RWPE1 (cell line): ENCODE data around the gene PDE4D.

Experiments
- CTCF ChIA-PET: fragments of 350-600 bp; sonication (Branson Sonifier 250); formaldehyde crosslinking; extraction: SDS; loops from one replicate; lab custom pipeline; 2021; lab: Yijun Ruan, JAX
- POLR2A ChIA-PET: fragments of 400-600 bp; formaldehyde crosslinking; extraction: SDS; loops from one replicate; lab custom pipeline; 2020; ENCODE audit warnings: antibody characterized with exemption; ENCODE audit not compliant: low non-redundant PET; lab: Yijun Ruan, JAX
- DNase-seq: peaks from one replicate; pipeline ENCODE4 v3.0.0; 2012; ENCODE audit warnings: low spot score
- H3K27ac ChIP-seq: fragments of 450-650 bp; 2 replicates; pipeline ENCODE4 v1.5.1; 2017
- CTCF ChIP-seq: fragments of 450-650 bp; conservative IDR thresholded peaks from 2 replicates; pipeline ENCODE4 v1.5.1; 2017; ENCODE audit warnings: low read depth, mild to moderate bottlenecking

PDE4D gene

GRCh38 chr5:59055745-59056448 lies 837.6 kb downstream of the PDE4D start:
- TF ChIP-seq CTCF, result no peak
- H3K27ac ChIP-seq, result no peak overlapping the region
- DNase-seq, result no peak
- ChIA-PET POLR2A (interaction anchor here (0.6 kb wide), 1 partner anchor 251 kb away, joined by 5 read pairs; no protein-coding TSS in a partner anchor), CTCF (no interaction called here)

GRCh38 chr5:59054963-59055528 lies 838.5 kb downstream of the PDE4D start:
- DNase-seq, result no peak
- ChIA-PET POLR2A (no interaction called here), CTCF (no interaction called here)
- H3K27ac ChIP-seq, result no peak overlapping the region
- TF ChIP-seq CTCF, result no peak

GRCh38 chr5:59051951-59052350 lies 841.6 kb downstream of the PDE4D start:
- CTCF ChIA-PET, result no interaction called here
- POLR2A ChIA-PET, result no interaction called here

GRCh38 chr5:59049095-59049494 lies 844.4 kb downstream of the PDE4D start:
- no peak for TF ChIP-seq CTCF
- H3K27ac ChIP-seq, result no peak overlapping the region
- DNase-seq, result no peak
- ChIA-PET CTCF (interaction anchor here (0.5 to 1.6 kb wide), 2 partner anchors 15 to 33 kb away, joined by 3 to 5 read pairs; no protein-coding TSS in a partner anchor), POLR2A (no interaction called here)

More at GRCh38 chr5:59051951-59052350, 841.6 kb downstream of the PDE4D start:
- no peak for DNase-seq
- TF ChIP-seq CTCF, result no peak
- H3K27ac ChIP-seq, result no peak overlapping the region

GRCh38 chr5:59042201-59043055 lies 851.1 kb downstream of the PDE4D start:
- ChIA-PET CTCF (interaction anchor here (0.6 kb wide), 2 partner anchors 170 to 519 kb away, joined by 3 read pairs; no protein-coding TSS in a partner anchor), POLR2A (no interaction called here)
- DNase-seq, result peak; percentile 73
- no peak for TF ChIP-seq CTCF
- H3K27ac ChIP-seq, result peak overlapping the region; percentile 62; the same call in 1 of the 2 replicates

GRCh38 chr5:59041355-59041754 lies 852.2 kb downstream of the PDE4D start:
- ChIA-PET CTCF (no interaction called here), POLR2A (no interaction called here)
- no peak overlapping the region for H3K27ac ChIP-seq
- TF ChIP-seq CTCF, result no peak
- DNase-seq, result no peak
